ENCODE data around the gene BIN1. TPM values are rescaled to one million over a fixed set of nuclear protein-coding genes. Genes with fewer than 3 reads are reported as not detected.

The BIN1 gene
- total RNA-seq, 2 donors from 2014 or later = 41.7 to 45.9 TPM

DNA sequence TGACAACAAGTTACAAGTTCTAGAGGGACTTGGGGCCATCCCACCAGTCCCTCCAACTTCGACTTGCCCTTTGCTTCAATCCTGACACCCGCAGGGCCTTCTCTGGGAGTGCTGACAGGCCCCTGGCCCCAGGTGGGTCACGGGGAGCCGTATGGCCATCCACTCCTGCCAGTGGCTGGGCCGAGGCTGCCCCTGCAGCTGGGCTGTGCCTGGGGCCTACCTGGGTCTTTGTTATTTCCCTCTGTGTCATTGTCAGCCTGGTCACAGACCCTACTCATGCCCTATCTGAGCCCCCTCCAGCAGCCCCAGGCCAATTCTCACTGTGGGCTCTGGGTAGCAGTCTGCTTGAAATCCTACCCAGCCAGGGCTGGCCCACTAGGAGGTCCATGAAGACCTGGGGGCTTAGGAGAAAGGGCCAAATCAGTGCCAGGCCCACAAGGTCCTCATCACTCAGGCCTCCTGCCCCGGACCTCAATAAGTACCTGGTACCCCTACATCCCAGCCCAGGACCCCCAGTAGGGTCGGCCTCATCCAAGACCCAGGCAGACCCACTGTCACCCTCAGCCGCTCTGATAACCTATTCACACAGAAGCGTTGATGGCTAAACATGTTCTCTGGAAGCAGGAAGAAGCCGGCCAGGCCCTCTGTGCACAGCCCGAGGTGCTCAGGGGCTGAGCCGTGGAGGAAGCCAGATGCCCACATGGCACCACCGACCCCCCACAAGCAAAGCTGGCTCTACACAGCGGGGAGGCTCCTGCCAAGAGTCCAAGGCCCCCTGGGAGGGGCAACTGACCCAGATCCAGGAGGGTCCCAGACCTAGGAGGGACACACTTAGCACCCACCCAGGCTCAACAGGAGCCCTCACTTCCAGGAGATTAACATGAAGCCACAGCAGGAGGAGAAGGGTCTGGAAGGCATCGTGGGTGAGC lies 57.7 kb downstream of the BIN1 start:
- TF ChIP-seq, protein P1, sequence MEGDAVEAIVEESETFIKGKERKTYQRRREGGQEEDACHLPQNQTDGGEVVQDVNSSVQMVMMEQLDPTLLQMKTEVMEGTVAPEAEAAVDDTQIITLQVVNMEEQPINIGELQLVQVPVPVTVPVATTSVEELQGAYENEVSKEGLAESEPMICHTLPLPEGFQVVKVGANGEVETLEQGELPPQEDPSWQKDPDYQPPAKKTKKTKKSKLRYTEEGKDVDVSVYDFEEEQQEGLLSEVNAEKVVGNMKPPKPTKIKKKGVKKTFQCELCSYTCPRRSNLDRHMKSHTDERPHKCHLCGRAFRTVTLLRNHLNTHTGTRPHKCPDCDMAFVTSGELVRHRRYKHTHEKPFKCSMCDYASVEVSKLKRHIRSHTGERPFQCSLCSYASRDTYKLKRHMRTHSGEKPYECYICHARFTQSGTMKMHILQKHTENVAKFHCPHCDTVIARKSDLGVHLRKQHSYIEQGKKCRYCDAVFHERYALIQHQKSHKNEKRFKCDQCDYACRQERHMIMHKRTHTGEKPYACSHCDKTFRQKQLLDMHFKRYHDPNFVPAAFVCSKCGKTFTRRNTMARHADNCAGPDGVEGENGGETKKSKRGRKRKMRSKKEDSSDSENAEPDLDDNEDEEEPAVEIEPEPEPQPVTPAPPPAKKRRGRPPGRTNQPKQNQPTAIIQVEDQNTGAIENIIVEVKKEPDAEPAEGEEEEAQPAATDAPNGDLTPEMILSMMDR (conservative IDR thresholded peaks at IDR 0.05) = no peak
- 90 to 96% methylated on average over 9 to 15 of the region's 15 CpGs for WGBS, 2 experiments (ENCODE audit: insufficient coverage in 1 of 2, insufficient read length in 1 of 2)
- H3K36me3 Mint-ChIP-seq (ENCODE audit: low read depth) = no peaks in the 10 kb centered on the region

DNA sequence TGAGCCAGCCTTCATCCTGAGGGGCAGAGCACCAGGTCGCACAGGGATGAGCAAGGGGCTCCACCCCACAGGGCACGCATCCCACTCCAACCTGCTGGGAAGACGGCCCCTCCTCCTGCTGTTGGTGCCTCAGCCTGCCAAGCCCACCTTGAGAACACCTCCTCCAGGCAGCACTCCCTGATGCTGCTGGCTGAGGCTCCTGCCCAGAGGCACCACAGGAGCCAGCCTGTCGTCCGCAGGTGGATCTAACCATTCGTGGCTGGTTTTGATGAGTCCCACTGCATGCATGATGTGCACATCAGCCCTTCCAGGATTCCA lies 58.4 kb downstream of the BIN1 start:
- peak; percentile 30 for DNase-seq
- TF ChIP-seq, protein P1 (conservative IDR thresholded peaks at IDR 0.05) = no peak

More for the DNA sequence above, 57.7 kb downstream of the BIN1 start:
- H3K9me3 ChIP-seq (ENCODE audit: control insufficient read depth, low read length) = peaks cover 2% of the 10 kb centered on the region
- no peaks in the 10 kb centered on the region for H3K27me3 ChIP-seq (ENCODE audit: control insufficient read depth, insufficient read depth, low read length, poor library complexity, severe bottlenecking)
- Mint-ChIP-seq H3K4me1 (no peaks in the 10 kb centered on the region), H3K9me3 (peaks cover 2% of the 10 kb centered on the region), H3K27me3 (ENCODE audit: insufficient read depth) (peaks cover 3% of the 10 kb centered on the region), H3K27ac (no peak overlapping the region), H3K4me3 (no peak overlapping the region)
- no peak for DNase-seq
- no peak overlapping the region for H3K4me3 ChIP-seq (ENCODE audit: low read length)
- H3K27ac ChIP-seq (ENCODE audit: low read depth, low read length) = no peak overlapping the region
- H3K36me3 ChIP-seq (ENCODE audit: control insufficient read depth, insufficient read depth, low read length) = no peaks in the 10 kb centered on the region
- no peaks in the 10 kb centered on the region for H3K4me1 ChIP-seq (ENCODE audit: control insufficient read depth, insufficient read depth, low read length)
- H3K9ac ChIP-seq (ENCODE audit: extremely low read depth, low read length, poor library complexity, severe bottlenecking) = no peak overlapping the region

DNA sequence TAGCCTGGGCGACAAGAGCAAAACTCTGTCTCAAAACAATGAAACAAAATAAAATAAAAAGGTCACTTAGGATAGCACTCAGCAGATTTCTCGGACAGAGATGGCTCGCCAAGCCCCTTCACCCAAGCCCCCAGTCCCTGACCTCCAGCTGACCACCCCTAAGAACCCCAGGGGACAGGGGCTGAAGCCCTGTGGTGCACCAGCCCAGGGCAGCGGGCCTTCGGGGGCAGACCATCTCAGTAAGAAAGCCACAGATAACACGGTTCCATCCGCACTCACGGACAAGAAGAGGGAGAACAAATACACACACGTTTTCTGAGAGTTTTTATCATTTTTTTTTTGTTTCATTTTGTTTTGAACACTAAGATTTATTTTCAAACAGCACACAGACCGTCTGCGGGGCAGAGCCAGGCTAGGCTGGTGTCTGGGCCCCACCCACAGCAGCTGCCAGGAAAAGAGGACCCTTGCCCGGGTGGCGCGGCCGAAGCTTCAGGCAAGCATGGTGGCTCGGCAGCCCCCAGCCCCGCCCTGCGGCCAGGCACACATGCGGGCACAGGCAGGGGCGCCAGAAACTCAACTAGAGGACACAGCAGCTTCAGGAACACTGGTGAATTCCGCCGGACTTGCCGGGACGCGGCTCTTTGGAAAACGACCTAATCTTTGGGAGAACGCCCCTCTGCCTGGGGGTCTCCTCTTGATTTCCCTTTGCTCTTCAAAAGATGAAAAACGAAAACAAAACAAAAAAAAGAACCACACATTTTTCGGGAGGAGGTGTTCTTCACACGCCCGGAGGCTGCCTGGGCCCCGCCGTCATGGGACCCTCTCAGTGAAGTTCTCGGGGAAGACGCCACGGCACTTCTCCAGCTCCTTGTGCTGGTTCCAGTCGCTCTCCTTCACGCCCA lies 59.0 kb downstream of the BIN1 start:
- peak; percentile 31 for DNase-seq

More for the DNA sequence above, 58.4 kb downstream of the BIN1 start:
- Mint-ChIP-seq H3K4me1 (no peaks in the 10 kb centered on the region), H3K9me3 (peaks cover 2% of the 10 kb centered on the region), H3K27me3 (ENCODE audit: insufficient read depth) (peaks cover 3% of the 10 kb centered on the region), H3K27ac (no peak overlapping the region), H3K36me3 (ENCODE audit: low read depth) (no peaks in the 10 kb centered on the region), H3K4me3 (no peak overlapping the region)
- no peak overlapping the region for H3K27ac ChIP-seq (ENCODE audit: low read depth, low read length)
- no peaks in the 10 kb centered on the region for H3K4me1 ChIP-seq (ENCODE audit: control insufficient read depth, insufficient read depth, low read length)
- 87 to 93% methylated on average over 6 of the region's 6 CpGs for WGBS, 2 experiments (ENCODE audit: insufficient coverage in 1 of 2, insufficient read length in 1 of 2)
- no peak overlapping the region for H3K9ac ChIP-seq (ENCODE audit: extremely low read depth, low read length, poor library complexity, severe bottlenecking)
- peaks cover 9% of the 10 kb centered on the region for H3K9me3 ChIP-seq (ENCODE audit: control insufficient read depth, low read length)
- H3K27me3 ChIP-seq (ENCODE audit: control insufficient read depth, insufficient read depth, low read length, poor library complexity, severe bottlenecking) = no peaks in the 10 kb centered on the region
- no peak overlapping the region for H3K4me3 ChIP-seq (ENCODE audit: low read length)
- H3K36me3 ChIP-seq (ENCODE audit: control insufficient read depth, insufficient read depth, low read length) = no peaks in the 10 kb centered on the region

More for the DNA sequence above, 59.0 kb downstream of the BIN1 start:
- WGBS, 2 experiments (ENCODE audit: insufficient coverage in 1 of 2, insufficient read length in 1 of 2) = 94 to 97% methylated on average over 27 to 38 of the region's 38 CpGs
- peaks cover 2% of the 10 kb centered on the region for H3K9me3 Mint-ChIP-seq
- Histone ChIP-seq H3K4me3 (ENCODE audit: low read length) (no peak overlapping the region), H3K27me3 (ENCODE audit: control insufficient read depth, insufficient read depth, low read length, poor library complexity, severe bottlenecking) (no peaks in the 10 kb centered on the region), H3K4me1 (ENCODE audit: control insufficient read depth, insufficient read depth, low read length) (no peaks in the 10 kb centered on the region), H3K9me3 (ENCODE audit: control insufficient read depth, low read length) (peaks cover 9% of the 10 kb centered on the region), H3K27ac (ENCODE audit: low read depth, low read length) (no peak overlapping the region), H3K36me3 (ENCODE audit: control insufficient read depth, insufficient read depth, low read length) (no peaks in the 10 kb centered on the region), H3K9ac (ENCODE audit: extremely low read depth, low read length, poor library complexity, severe bottlenecking) (no peak overlapping the region)
- no peak overlapping the region for H3K4me3 Mint-ChIP-seq
- H3K36me3 Mint-ChIP-seq (ENCODE audit: low read depth) = no peaks in the 10 kb centered on the region
- H3K4me1 Mint-ChIP-seq = no peaks in the 10 kb centered on the region
- H3K27me3 Mint-ChIP-seq (ENCODE audit: insufficient read depth) = peaks cover 3% of the 10 kb centered on the region
- TF ChIP-seq, protein P1 (conservative IDR thresholded peaks at IDR 0.05) = no peak
- peak overlapping the region; percentile 6 for H3K27ac Mint-ChIP-seq

Measured in endodermal cell (in vitro differentiated cells).